Smooth muscle cell of the umbilical artery (primary cell): Measurements from ENCODE around the gene IPO7. TPM values are rescaled to one million over a fixed set of nuclear protein-coding genes. Genes with fewer than 3 reads are reported as not detected.

Source experiments
- total RNA-seq: library from RNA; depleted of rRNA; stranded (reverse); fragments of >200 nt; gene quantifications from 2 replicates; pipeline ENCODE4 v1.2.3, GENCODE V29; 2014

Gene IPO7
- 142 and 186 TPM in 2 replicates for total RNA-seq

GRCh38 chr11:9384535-9385326 lies at the start of gene IPO7:
IPO7 (plus strand) TSS chr11:9384652; CDS start chr11:9384764, 112 bp downstream.

GRCh38 chr11:9460322-9461062 lies 76.0 kb downstream of the IPO7 start, which contains the start of gene ZNF143:
ZNF143 (plus strand) TSS chr11:9461012; CDS start chr11:9471309, 10,297 bp downstream.

Other genes starting within 250 kb of the IPO7 start
- 198 and 259 TPM in 2 replicates for gene DENND5A, start 119.3 kb upstream of the IPO7 start, total RNA-seq
- gene TMEM41B, start 70.1 kb upstream of the IPO7 start, total RNA-seq: 61.4 and 71.0 TPM in 2 replicates
- gene ZNF143, start 76.4 kb downstream of the IPO7 start, total RNA-seq: 30.9 and 35.6 TPM in 2 replicates
- gene WEE1, start 189.0 kb downstream of the IPO7 start, total RNA-seq: 26.7 and 30.1 TPM in 2 replicates